ENCODE data around the gene COL4A3. TPM values are rescaled to one million over a fixed set of nuclear protein-coding genes. Genes with fewer than 3 reads are reported as not detected.

COL4A3 gene
- total RNA-seq, 2 donors from 2014 or later = 1.7 to 2.4 TPM

DNA sequence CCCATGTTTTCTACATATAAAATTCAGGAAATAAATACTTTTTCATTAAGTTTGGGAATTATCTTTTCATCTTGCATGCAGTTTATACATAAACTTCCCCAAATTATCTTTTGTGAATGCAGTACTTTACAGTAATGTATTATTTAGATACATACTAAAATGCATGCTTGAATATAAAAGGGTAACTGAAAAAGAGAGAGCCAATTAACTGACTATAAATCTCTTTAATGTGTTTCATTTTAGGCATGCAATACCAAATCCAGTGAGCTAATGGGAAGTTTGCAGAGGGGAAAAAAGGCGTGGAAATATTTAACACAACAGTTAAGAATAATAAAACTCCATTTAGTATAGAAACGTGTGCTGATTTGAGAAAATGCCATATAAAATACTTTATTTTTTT, 39.6 kb upstream of the COL4A3 start:
- H3K4me3 Mint-ChIP-seq = no peak overlapping the region

DNA sequence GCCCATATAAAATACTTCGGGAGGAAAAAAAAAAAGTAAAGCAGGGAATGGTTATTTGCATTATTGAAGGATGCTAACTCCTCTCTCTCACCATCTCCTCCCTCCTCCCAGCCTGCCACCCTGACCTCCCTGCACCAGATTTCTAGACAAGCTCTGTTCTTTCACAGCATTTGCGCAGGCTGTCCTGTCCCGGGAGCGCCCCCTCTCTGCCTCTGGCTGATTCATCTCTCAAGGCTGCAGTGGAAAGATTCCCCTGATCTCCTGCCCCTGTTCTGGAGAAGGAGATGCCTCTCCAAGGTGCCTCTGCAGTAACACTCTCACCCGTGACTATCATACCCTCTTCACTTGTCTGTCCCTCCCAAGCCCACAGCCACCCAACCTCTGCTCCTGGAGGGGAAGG, 38.9 kb upstream of the COL4A3 start:
- Mint-ChIP-seq H3K9me3 (no peaks in the 10 kb centered on the region), H3K4me3 (no peak overlapping the region), H3K4me1 (peaks cover 13% of the 10 kb centered on the region), H3K27ac (no peak overlapping the region), H3K36me3 (ENCODE audit: low read depth) (no peaks in the 10 kb centered on the region), H3K27me3 (ENCODE audit: insufficient read depth) (no peaks in the 10 kb centered on the region)
- DNase-seq = peak; percentile 86
- no peaks in the 10 kb centered on the region for H3K9me3 ChIP-seq (ENCODE audit: control insufficient read depth, low read length)
- TF ChIP-seq, protein P1, sequence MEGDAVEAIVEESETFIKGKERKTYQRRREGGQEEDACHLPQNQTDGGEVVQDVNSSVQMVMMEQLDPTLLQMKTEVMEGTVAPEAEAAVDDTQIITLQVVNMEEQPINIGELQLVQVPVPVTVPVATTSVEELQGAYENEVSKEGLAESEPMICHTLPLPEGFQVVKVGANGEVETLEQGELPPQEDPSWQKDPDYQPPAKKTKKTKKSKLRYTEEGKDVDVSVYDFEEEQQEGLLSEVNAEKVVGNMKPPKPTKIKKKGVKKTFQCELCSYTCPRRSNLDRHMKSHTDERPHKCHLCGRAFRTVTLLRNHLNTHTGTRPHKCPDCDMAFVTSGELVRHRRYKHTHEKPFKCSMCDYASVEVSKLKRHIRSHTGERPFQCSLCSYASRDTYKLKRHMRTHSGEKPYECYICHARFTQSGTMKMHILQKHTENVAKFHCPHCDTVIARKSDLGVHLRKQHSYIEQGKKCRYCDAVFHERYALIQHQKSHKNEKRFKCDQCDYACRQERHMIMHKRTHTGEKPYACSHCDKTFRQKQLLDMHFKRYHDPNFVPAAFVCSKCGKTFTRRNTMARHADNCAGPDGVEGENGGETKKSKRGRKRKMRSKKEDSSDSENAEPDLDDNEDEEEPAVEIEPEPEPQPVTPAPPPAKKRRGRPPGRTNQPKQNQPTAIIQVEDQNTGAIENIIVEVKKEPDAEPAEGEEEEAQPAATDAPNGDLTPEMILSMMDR (conservative IDR thresholded peaks at IDR 0.05) = peak; percentile 64
- no peaks in the 10 kb centered on the region for H3K36me3 ChIP-seq (ENCODE audit: control insufficient read depth, insufficient read depth, low read length)
- peaks cover 9% of the 10 kb centered on the region for H3K4me1 ChIP-seq (ENCODE audit: control insufficient read depth, insufficient read depth, low read length)
- H3K9ac ChIP-seq (ENCODE audit: extremely low read depth, low read length, poor library complexity, severe bottlenecking) = no peak overlapping the region
- H3K4me3 ChIP-seq (ENCODE audit: low read length) = no peak overlapping the region
- no peaks in the 10 kb centered on the region for H3K27me3 ChIP-seq (ENCODE audit: control insufficient read depth, insufficient read depth, low read length, poor library complexity, severe bottlenecking)
- no peak overlapping the region for H3K27ac ChIP-seq (ENCODE audit: low read depth, low read length)
- WGBS, 2 experiments (ENCODE audit: insufficient coverage in 1 of 2, insufficient read length in 1 of 2) = 69 to 88% methylated on average over 3 to 4 of the region's 5 CpGs

More for the DNA sequence above, 39.6 kb upstream of the COL4A3 start:
- H3K4me1 ChIP-seq (ENCODE audit: control insufficient read depth, insufficient read depth, low read length) = peaks cover 9% of the 10 kb centered on the region
- no CpG with 5 or more reads among the region's 2 CpGs for WGBS, 2 experiments (ENCODE audit: insufficient coverage in 1 of 2, insufficient read length in 1 of 2)
- no peak overlapping the region for H3K9ac ChIP-seq (ENCODE audit: extremely low read depth, low read length, poor library complexity, severe bottlenecking)
- Mint-ChIP-seq H3K27ac (no peak overlapping the region), H3K9me3 (no peaks in the 10 kb centered on the region), H3K36me3 (ENCODE audit: low read depth) (no peaks in the 10 kb centered on the region), H3K27me3 (ENCODE audit: insufficient read depth) (no peaks in the 10 kb centered on the region), H3K4me1 (peaks cover 13% of the 10 kb centered on the region)
- no peak overlapping the region for H3K27ac ChIP-seq (ENCODE audit: low read depth, low read length)
- no peak overlapping the region for H3K4me3 ChIP-seq (ENCODE audit: low read length)
- DNase-seq = no peak
- TF ChIP-seq, protein P1 (conservative IDR thresholded peaks at IDR 0.05) = no peak
- H3K9me3 ChIP-seq (ENCODE audit: control insufficient read depth, low read length) = no peaks in the 10 kb centered on the region
- H3K36me3 ChIP-seq (ENCODE audit: control insufficient read depth, insufficient read depth, low read length) = no peaks in the 10 kb centered on the region
- H3K27me3 ChIP-seq (ENCODE audit: control insufficient read depth, insufficient read depth, low read length, poor library complexity, severe bottlenecking) = no peaks in the 10 kb centered on the region

DNA sequence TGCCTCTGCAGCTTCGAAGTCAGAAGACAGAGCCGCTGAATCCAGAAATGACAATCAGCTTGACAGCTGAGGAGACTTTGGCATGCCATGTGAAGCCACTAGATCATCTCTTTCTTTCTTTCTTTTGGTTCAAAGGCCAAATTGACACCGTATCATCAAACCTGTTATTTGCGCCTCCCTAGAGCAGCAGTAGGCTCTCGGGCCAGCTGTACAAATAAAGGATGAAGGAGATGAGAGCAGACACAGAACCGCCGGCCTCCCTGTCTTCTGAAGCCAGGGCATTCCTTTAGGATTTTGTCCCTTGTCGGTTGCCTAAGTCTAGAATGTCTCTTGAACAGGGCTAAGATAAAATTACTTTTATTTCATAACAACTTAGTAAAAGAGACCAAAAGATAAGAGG, 37.2 kb upstream of the COL4A3 start:
- Mint-ChIP-seq H3K4me3 (no peak overlapping the region), H3K36me3 (ENCODE audit: low read depth) (no peaks in the 10 kb centered on the region), H3K9me3 (no peaks in the 10 kb centered on the region), H3K27me3 (ENCODE audit: insufficient read depth) (no peaks in the 10 kb centered on the region), H3K4me1 (peaks cover 13% of the 10 kb centered on the region), H3K27ac (no peak overlapping the region)
- WGBS, 2 experiments (ENCODE audit: insufficient coverage in 1 of 2, insufficient read length in 1 of 2) = 65 to 72% methylated on average over 5 to 8 of the region's 8 CpGs
- Histone ChIP-seq H3K27me3 (ENCODE audit: control insufficient read depth, insufficient read depth, low read length, poor library complexity, severe bottlenecking) (no peaks in the 10 kb centered on the region), H3K9ac (ENCODE audit: extremely low read depth, low read length, poor library complexity, severe bottlenecking) (no peak overlapping the region), H3K9me3 (ENCODE audit: control insufficient read depth, low read length) (no peaks in the 10 kb centered on the region), H3K4me3 (ENCODE audit: low read length) (no peak overlapping the region), H3K27ac (ENCODE audit: low read depth, low read length) (no peak overlapping the region), H3K4me1 (ENCODE audit: control insufficient read depth, insufficient read depth, low read length) (peaks cover 9% of the 10 kb centered on the region), H3K36me3 (ENCODE audit: control insufficient read depth, insufficient read depth, low read length) (no peaks in the 10 kb centered on the region)
- no peak for DNase-seq
- TF ChIP-seq, protein P1 (conservative IDR thresholded peaks at IDR 0.05) = no peak
